Measurements from ENCODE around the gene ACSF2. TPM values are rescaled to one million over a fixed set of nuclear protein-coding genes. Genes with fewer than 3 reads are reported as not detected.

The ACSF2 gene
- total RNA-seq, 1 experiment from 2014 or later = 72.7 TPM

DNA sequence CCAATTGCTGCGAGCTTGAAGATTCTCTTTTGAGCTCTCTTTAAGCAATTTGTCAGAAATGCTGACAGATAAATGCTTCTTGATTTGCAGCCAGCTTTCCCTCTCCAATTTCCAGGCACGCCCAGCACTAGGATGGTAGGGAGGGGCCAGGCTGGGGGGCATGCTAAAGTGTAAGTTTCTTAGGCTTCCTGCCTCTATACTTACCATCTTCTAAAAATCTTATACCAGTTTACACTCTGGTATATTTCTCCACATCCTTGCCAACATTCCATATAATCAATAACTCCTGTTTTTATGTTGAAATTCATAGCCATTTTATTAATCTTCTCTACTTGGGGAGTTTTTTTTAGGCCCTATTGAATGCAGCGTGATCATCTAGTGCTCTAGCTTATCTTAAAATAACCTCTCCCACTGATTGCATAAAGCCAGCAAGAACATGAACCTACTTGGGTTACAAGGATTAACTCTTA lies 17.5 kb downstream of the ACSF2 start:
- H3K79me2 ChIP-seq (ENCODE audit: low read length) = 0 out of 2 replicates have a peak, but pooled peaks cover 4% of the 10 kb centered on the region

DNA sequence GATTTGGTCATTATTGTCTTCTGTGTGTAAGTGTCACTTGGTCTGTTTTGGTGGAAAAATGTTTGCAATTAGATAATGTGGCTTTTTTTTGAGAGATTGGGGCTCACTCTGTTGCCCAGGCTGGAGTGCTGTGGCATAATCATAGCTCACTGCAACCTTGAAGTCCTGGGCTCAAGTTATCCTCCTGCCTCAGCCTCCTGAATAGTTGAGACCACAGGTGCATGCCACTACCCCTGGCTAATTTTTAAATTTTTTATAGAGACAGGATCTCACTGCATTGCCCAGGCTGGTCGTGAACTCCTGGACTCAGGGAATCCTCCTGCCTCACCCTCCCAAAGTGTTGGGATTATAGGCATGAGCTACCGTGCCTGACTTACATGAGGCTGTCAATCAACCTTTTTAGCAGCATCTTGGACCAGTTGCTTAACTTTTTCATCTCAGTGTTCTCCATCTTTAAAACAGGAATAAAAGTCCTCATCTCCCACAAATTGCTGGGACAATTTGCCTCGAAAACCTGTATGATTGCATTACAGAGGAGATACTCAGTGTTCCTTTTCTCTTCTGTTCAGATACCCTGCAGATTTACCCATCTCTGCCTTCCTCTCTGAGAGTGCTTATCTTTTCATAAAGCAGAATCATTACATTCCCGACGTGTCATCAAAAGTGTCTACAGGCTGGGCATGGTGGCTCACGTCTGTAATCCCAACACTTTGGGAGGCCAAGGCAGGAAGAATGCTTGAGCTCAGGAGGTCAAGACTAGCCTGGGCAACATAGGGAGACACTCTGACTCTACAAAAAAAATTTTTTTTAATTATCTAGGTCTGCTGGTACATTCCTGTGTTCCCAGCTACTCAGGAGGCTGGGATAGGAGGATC lies 19.1 kb downstream of the ACSF2 start:
- Histone ChIP-seq H2AFZ (ENCODE audit: low read length) (no peak overlapping the region), H3F3A (ENCODE audit: low read length, unreplicated experiment) (no peaks in the 10 kb centered on the region), H3K9ac (ENCODE audit: low read length) (no peak overlapping the region), H3K79me2 (ENCODE audit: low read length) (0 out of 2 replicates have a peak, but pooled peaks cover 4% of the 10 kb centered on the region), H3K9me3 (ENCODE audit: low read length) (no peaks in the 10 kb centered on the region), H3K27ac (ENCODE audit: low read length) (no peak overlapping the region), H3K36me3 (ENCODE audit: low read depth, low read length) (no peaks in the 10 kb centered on the region), H4K20me1 (ENCODE audit: low read length) (no peaks in the 10 kb centered on the region), H3K9me2 (replicated peaks; ENCODE audit: low read length) (no peaks in the 10 kb centered on the region), H3K4me3 (ENCODE audit: low read length) (no peak overlapping the region), H3K4me2 (ENCODE audit: low read length) (no peak overlapping the region), H3K4me1 (ENCODE audit: insufficient read depth, low read length) (peaks cover 26% of the 10 kb centered on the region), H3K27me3 (ENCODE audit: low read length) (no peaks in the 10 kb centered on the region)
- ATAC-seq (no peak), DNase-seq (no peak)
- CTCF ChIA-PET = no interaction called here
- POLR2A ChIA-PET (ENCODE audit: unreplicated experiment) = no interaction called here
- TF ChIP-seq EZH2 (IDR thresholded peaks at IDR 0.05; ENCODE audit: low read length, unreplicated experiment) = no peak
- TF ChIP-seq EZH2phosphoT487 (IDR thresholded peaks at IDR 0.05; ENCODE audit: borderline replicate concordance, low read length) = no peak
- TF ChIP-seq, protein P1, sequence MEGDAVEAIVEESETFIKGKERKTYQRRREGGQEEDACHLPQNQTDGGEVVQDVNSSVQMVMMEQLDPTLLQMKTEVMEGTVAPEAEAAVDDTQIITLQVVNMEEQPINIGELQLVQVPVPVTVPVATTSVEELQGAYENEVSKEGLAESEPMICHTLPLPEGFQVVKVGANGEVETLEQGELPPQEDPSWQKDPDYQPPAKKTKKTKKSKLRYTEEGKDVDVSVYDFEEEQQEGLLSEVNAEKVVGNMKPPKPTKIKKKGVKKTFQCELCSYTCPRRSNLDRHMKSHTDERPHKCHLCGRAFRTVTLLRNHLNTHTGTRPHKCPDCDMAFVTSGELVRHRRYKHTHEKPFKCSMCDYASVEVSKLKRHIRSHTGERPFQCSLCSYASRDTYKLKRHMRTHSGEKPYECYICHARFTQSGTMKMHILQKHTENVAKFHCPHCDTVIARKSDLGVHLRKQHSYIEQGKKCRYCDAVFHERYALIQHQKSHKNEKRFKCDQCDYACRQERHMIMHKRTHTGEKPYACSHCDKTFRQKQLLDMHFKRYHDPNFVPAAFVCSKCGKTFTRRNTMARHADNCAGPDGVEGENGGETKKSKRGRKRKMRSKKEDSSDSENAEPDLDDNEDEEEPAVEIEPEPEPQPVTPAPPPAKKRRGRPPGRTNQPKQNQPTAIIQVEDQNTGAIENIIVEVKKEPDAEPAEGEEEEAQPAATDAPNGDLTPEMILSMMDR (conservative IDR thresholded peaks at IDR 0.05; ENCODE audit: low read depth, low read length) = no peak
- intact Hi-C loops (cut with micrococcal nuclease) = no loop called here
- BruUV-seq (replicated peaks) = no TSS peak

More for the DNA sequence above, 17.5 kb downstream of the ACSF2 start:
- H3K27ac ChIP-seq (ENCODE audit: low read length) = no peak overlapping the region
- ChIA-PET CTCF (interaction anchor here (0.6 to 1.1 kb wide), 3 partner anchors 17 to 349 kb away, joined by 3 to 18 read pairs (median 4); no protein-coding TSS in a partner anchor), POLR2A (ENCODE audit: unreplicated experiment) (interaction anchor here (0.5 kb wide), 1 partner anchor 83 kb away, joined by 22 read pairs; no protein-coding TSS in a partner anchor)
- H2AFZ ChIP-seq (ENCODE audit: low read length) = no peak overlapping the region
- TF ChIP-seq, protein P1 (conservative IDR thresholded peaks at IDR 0.05; ENCODE audit: low read depth, low read length) = no peak
- TF ChIP-seq EZH2 (IDR thresholded peaks at IDR 0.05; ENCODE audit: low read length, unreplicated experiment) = no peak
- no peak for TF ChIP-seq EZH2phosphoT487 (IDR thresholded peaks at IDR 0.05; ENCODE audit: borderline replicate concordance, low read length)
- H3K9me2 ChIP-seq (replicated peaks; ENCODE audit: low read length) = no peaks in the 10 kb centered on the region
- H3K9ac ChIP-seq (ENCODE audit: low read length) = no peak overlapping the region
- H3K4me3 ChIP-seq (ENCODE audit: low read length) = peak overlapping the region; percentile 2; the same call in 1 of the 2 replicates
- no peaks in the 10 kb centered on the region for H3K9me3 ChIP-seq (ENCODE audit: low read length)
- H3F3A ChIP-seq (ENCODE audit: low read length, unreplicated experiment) = no peaks in the 10 kb centered on the region
- BruUV-seq (replicated peaks) = no TSS peak
- peak overlapping the region; percentile 71 for H3K4me2 ChIP-seq (ENCODE audit: low read length)
- peak; percentile 52 for ATAC-seq
- no peaks in the 10 kb centered on the region for H4K20me1 ChIP-seq (ENCODE audit: low read length)
- H3K4me1 ChIP-seq (ENCODE audit: insufficient read depth, low read length) = peaks cover 29% of the 10 kb centered on the region
- DNase-seq = no peak
- intact Hi-C loops (cut with micrococcal nuclease) = no loop called here
- H3K27me3 ChIP-seq (ENCODE audit: low read length) = no peaks in the 10 kb centered on the region
- H3K36me3 ChIP-seq (ENCODE audit: low read depth, low read length) = no peaks in the 10 kb centered on the region

Measured in PC-3 (cell line).